Activated T-helper 1 cell treated with anti-CD3 and anti-CD28 coated beads, Interleukin-2, amount 50 U/mL, for 16 hours (primary cell): ENCODE measurements around the gene SUPT20H.
"Not testable (repeated sequence)": the region's sequence is repeated elsewhere in the genome, so short reads cannot be mapped to it uniquely, and the experiment has no call there.

Experiments
- DNase-seq, 2 donors: peaks; one replicate each; pipeline ENCODE4 v3.0.0-alpha.2; 2020; ENCODE audit warnings: low read depth in 1 of 2, low spot score in 1 of 2

SUPT20H gene

DNA sequence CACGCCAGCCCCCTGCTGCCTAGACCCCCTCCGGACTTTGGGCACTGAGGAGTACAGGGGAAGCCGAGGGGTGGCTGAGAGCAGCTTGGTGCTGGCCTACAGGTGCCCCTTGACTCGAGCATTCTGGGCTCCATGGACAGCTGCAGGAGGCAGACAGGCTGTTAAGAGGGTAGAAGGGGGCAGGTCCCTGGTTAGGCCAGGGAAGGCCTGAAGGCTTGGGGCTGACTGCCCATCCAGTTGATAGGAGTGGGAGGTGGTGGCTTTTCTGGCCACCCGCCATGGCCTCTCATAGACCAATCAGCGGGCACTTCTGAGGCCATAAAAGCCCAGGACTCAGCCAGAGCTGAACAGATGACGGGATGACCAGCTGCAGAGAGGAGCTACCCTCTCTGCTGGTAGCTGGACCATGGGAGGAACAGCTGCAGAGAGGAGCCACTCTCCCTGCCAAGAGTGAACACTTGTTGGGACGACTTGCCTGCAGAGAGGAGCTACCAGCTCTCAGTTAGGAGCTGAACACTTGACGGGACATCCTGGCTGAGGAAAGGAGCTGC, 10.7 kb upstream of the SUPT20H start:
- DNase-seq: no peak

GRCh38 chr13:37069597-37070103, 10.2 kb upstream of the SUPT20H start:
- no peak for DNase-seq

DNA sequence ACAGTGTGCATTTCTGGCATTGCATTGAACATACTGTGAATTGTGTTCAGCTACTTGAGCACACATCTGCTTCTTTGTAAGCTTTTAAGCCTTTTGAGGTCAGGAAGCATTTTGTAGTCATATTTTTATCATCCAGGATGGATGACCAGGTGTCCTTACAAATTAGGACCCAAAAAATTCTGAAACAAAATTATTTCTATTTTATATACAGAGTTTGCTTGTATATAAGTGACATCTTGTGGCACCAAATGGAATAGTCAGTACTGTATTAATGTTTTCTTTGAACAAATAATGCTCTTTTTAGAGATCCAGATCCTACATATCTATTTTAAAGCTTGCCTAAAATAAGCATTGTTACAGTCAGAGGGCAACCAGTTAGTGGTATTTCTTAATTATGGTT, 9.5 kb upstream of the SUPT20H start:
- no peak for DNase-seq

DNA sequence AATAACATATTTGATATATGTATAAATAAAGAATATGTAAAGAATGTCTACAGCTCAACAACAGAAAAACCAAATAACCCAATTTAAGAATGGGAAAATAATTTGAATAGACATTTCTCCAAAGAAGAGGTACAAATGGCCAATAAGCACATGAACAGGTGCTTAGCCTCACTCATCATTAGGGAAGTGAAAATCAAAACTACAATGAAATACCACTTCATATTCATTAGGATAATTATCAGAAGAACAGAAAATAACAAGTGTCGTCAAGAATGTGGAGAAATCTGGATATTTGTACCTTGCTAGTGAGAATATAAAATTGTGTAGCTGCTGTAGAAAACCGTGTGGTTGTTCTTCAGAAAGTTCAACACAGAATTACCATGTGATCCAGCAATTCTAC, 8.4 kb upstream of the SUPT20H start:
- DNase-seq: no peak

DNA sequence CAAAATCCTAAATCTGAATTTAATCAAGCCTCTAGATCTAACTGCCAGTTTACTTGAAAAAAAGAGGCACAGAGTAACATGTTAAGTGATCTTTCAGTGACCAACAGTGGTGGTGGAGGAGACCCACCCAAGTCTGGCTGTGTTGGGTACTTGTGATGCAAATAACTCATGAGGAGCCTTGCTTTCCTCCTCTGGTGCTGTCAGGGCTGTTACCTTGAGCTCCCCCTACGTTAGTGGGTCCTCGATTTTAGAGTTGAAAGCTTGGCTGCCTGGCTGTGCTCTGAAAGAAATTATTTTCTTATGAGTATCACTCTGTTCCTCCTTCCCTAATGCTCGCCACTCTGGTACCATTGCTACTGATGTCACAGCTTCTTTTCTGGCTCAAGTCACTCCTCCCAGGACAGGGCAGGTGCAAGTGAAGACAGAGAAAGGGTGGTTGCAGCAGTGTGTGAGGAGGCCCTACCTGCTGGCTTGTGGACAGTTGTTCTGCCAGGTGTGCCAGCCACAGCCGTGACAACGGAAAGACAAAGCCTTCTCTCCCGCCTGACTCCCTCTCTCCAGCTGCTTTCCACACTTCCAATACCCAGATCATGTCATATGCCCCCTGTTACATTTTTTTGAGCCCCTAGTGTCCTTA, 6.5 kb upstream of the SUPT20H start:
- DNase-seq: no peak

DNA sequence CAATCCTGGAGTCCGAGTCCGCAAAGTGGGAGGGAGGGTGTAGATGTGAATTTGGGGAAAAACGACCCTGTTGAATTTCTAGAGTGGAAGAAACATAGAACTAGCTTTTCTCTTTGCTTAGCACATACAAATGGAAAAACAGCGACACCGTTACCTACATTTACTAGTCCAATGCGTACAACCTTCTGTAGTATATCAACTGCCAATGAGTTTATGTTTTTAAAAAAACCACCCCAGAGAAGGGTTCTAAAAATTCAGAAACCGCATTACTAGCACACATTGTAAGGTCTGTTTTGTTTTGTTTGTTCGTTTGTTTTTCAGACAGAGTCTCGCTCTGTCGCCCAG, 332 bp upstream of the SUPT20H start:
- DNase-seq: no peak

- not testable (repeated sequence) for DNase-seq
These were observed 3.3 kb downstream of the SUPT20H start for GRCh38 chr13:37056228-37056627.

DNA sequence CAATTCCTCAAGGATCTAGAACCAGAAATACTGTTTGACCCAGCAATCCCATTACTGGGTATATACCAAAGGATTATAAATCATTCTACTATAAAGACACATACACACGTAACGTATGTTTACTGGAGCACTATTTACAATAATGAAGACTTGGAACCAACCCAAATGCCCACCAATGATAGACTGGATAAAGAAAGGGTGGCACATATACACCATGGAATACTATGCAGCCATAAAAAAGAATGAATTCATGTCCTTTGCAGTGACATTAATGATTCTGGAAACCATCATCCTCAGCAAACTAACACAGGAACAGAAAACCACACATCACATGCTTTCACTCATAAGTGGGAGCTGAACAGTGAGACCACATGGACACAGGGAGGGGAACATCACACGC, 6.4 kb downstream of the SUPT20H start:
- not testable (repeated sequence) for DNase-seq

GRCh38 chr13:37049810-37050209, 9.7 kb downstream of the SUPT20H start:
- no peak for DNase-seq

- DNase-seq: no peak
These were observed 11.6 kb downstream of the SUPT20H start for GRCh38 chr13:37047846-37048245.

- no peak for DNase-seq
These were observed 12.5 kb downstream of the SUPT20H start for GRCh38 chr13:37047032-37047431.

DNA sequence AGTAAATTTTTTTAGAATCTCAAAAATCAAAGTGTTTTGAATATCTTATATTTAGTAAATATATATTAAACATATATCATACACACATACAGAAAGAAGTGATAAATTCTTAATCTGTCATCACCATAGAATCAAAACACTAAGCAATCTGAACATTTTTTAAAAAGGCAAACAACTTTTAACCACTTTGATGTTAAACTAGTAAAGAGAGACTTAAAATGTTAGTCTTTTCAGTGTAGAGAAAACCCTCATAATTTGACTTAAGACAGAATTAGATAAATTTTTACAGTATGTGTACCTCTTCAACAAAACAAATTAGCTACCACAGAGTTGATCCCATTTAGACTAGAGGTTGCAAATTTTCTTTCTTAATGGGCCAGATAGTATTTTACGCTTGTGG, 13.4 kb downstream of the SUPT20H start:
- no peak for DNase-seq

- no peak for DNase-seq
These were observed 18.7 kb downstream of the SUPT20H start for GRCh38 chr13:37040789-37041188.

- no peak for DNase-seq
These were observed 19.6 kb downstream of the SUPT20H start for GRCh38 chr13:37039896-37040295.

DNA sequence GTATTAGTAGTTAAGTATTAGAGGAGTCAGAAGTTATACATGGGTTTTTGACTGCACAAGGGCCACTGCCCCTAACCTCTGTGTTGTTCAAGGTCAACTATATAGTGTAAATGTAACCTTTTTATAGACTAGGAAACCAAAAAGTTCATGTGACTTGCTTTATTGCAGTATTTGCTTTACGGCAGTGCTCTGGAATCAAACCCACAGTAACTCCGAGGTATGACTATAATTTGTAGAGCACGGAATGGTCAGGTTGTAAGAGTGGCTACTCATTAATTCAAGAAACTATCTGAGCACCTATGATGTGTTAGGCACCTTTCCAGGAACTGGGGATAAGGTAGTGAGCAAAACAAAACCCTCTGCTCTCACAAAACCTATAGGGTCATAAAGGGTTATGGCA, 22.2 kb downstream of the SUPT20H start:
- no peak for DNase-seq

- no peak for DNase-seq
These were observed 29.9 kb downstream of the SUPT20H start for GRCh38 chr13:37029617-37030016.

DNA sequence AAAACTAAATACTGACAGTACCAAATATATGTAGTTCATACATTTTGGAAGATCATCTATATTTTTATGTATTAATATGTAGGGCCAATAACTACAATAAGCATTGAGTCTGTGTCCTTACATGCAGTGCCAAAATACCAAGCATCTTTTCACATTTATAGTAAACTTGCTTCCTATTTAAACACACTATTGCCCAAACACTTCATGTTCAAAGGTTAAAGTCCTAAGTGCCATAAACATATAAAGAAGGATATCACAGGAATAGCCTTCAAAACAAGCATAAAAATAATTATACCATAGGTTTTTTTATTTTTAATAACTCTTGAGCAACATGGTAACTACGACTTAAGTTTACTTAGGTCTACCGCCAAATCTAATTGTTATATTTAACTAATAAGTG, 31.8 kb downstream of the SUPT20H start:
- DNase-seq: no peak

GRCh38 chr13:37026771-37027170, 32.7 kb downstream of the SUPT20H start:
- no peak for DNase-seq

DNA sequence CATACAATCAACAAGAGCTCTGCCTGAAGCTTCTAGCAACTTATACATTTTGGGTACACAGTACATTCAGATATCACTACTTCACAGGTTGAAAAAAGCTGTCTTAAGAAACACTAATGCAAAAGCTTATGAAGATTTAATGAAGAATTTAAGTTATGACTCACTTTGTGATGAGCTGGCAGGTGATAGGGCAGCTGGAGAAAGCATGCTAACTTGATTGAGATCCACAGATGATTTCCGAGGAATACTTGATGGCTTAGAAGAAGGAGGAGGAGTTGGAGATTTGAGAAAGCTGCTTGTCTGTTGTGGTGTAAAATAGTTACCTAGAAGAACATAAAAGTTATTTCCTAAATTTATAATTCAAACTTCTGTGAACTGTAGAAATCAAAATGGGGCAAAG, 35.6 kb downstream of the SUPT20H start:
- no peak for DNase-seq

DNA sequence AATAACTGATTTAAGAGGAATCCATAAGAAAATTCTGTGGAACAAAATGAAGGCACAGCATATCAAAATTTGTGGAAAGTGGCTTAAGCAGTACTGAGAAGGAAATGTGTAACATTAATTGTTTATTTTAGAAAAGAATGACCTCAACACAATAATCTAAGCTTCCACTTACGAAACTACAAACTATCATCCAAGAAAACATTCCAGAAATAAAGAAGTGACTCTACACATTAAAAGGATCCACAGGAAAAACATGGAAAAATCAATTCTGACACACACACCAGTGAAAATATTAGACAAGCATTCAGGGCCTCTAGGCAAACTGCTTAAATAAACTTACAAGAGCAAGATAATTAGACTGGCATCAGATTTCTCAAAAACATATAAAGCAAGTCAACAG, 44.9 kb downstream of the SUPT20H start:
- no peak for DNase-seq

DNA sequence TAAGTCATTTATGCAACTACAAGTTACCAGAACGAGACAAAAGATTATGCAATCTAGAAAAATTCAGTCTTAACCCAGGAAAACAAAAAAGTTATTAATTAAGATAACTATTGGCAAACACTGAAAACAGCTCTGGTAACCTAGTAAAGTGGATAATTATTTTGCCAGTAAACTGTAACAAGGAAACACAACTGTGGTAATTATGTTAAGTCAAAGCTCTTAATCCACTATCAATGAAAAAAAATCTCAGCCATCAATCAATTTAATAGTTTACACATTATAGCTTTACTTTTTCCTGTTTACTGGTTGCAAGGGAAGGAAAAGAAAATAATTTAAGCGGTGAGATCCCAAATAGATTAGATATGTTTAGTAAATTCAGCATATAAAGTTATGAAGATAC, 47.7 kb downstream of the SUPT20H start:
- no peak for DNase-seq

DNA sequence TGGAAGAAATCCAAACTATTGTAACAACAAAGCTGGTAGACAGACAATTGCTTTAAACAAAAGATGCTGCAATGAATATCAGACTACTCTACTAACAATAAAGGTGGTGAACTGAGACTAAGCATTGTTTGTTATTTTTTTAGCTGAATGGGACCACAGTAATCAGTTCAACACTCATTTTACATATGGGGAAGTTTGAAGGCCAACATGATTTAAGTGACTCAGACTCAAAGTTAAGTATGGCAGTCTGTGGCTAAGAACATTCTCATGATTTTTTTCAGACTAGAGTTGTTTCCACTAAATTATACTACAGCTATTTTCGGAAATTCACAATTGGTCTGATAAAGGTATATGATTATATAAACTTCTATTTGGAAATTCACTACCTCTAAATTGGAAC, 48.5 kb downstream of the SUPT20H start:
- DNase-seq: no peak

DNA sequence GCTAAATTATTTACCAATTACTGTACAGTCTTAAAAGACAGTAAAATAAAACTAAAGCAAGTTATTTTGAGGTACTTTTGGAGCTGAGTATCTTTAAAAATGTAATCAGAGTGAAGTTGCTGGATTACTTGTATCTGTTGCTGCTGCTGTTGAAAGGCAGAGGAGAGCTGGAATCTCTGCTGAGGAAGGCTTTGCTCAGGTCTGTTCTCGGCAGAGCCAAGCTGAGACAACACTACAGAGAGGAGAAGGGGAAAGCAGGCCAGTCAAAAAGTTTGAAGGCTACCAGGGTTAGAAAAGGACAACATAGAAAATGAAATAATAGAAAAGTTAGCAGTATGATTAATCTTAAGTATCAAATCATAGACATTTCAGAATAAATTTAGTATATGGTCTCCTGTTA, 49.1 kb downstream of the SUPT20H start:
- no peak for DNase-seq
